Epidermal melanocyte (primary cell): ENCODE measurements around the gene SLIT3.
"Not testable (repeated sequence)": the region's sequence is repeated elsewhere in the genome, so short reads cannot be mapped to it uniquely, and the experiment has no call there.

Experiments
- DNase-seq: peaks from one replicate; pipeline ENCODE4 v3.0.0; 2011; ENCODE audit warnings: low spot score; ENCODE audit not compliant: insufficient read length

Gene SLIT3

DNA sequence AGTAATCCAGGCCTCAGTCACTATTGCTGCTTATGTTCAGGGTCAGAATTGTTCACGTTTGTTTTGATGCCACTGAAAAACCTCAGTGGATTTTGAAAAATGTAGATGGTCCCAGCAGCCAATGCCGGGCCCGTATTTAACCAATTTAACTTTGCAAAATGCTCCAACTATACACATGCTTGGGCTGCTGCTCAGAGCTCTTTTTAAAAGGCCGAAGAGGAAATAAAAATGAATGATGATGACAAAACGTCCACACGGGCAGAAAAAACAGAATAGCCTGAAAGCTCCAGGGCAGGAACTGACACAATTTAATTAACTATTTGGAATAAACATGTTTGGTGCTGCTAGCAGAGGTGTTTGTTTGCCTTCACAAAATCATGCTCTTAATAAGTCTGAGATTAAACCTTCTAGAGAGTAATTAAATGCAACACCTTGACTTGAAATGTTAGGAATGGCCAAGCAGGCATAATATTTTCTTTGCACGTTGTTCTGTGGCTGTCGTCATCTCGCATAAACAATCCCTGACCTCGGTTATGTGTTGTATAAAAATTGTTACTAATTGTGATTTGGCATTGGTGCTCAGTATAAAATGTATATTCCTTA lies 152.7 kb downstream of the SLIT3 start:
- no peak for DNase-seq

DNA sequence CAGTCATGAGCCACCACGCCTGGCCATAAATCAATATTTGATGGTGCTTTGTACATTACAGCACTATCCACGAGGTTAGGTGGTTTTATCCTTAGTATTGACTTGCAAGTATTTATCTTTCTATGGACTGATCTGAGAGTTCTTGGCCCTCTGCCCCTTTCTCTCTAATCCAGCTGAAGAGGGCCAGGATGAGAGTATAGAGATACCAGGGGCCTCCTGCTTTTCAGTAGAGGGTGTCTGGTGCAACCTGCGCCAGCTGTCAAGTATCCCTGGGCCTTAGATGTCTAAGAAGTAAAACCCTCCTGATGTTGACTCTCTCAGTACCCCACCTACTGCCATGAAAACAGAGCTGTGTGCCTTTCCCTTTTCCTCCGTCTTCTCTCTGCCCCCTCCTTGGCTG lies 153.4 kb downstream of the SLIT3 start:
- DNase-seq, result no peak

DNA sequence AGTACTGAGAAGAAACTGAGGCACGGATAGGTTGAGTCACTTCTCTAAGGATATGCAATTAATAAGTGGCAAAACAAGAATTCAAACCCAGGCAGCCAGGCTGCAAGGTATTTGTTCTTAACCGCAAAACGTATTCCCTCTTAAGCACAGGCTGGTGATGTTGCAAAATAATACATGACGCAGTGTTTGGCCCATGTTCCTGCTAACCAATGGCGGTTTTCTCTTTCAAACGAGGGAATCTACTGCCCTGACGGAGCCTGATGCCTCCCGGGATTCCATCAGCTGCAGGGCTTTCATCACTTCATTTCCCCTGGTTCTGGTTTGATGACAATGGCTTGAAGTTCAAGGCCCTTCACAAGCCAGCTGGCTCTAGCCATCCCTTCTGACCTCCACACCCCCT lies 154.8 kb downstream of the SLIT3 start:
- no peak for DNase-seq

DNA sequence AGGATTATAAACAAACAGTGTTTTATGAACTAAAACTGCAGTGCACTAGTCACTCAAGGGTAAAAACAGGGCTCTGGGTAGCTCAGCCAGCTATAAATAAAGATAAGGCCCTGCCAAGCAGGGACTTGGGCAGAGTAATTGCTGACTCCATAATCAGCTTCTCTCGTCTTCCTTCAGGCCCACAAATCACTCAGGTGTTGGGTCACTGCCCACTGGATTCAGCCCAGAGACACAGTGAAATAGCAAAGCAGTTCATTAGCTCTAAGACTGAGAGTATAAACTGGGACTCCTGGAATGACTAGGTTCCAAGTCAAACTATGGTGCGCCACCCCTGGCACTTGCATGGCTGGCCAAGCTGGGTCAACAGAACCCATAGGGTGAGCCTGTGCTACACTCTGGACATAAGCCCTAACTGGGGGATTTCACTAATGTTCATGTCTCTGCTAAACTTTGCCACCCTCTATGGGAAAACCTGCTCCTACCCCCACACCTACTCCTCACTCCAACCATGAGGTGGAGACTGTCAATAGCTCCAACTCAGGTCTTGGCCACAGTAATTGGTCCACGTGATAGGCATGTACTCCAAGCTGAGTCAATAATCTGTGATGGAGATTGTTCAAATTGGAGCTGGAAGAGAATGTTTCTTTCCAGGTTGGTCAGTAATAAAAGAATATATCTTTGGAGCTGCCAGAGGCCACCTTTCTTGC lies 158.5 kb downstream of the SLIT3 start:
- DNase-seq, result no peak

DNA sequence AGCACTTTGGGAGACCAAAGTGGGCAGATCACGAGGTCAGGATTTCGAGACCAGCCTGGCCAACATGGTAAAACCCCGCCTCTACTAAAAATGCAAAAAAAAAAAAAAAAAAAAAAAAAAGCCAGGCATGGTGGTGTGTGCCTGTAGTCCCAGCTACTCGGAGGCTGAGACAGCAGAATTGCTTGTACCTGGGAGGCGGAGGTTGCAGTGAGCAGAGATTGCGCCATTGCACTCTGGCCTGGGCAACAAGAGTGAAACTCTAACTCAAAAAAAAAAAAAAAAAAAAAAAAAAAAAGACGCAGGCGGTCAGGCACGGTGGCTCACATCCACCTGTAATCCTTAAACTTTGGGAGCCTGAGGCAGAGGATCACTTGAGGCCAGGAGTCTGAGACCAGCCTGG lies 160.7 kb downstream of the SLIT3 start:
- DNase-seq, result not testable (repeated sequence)

DNA sequence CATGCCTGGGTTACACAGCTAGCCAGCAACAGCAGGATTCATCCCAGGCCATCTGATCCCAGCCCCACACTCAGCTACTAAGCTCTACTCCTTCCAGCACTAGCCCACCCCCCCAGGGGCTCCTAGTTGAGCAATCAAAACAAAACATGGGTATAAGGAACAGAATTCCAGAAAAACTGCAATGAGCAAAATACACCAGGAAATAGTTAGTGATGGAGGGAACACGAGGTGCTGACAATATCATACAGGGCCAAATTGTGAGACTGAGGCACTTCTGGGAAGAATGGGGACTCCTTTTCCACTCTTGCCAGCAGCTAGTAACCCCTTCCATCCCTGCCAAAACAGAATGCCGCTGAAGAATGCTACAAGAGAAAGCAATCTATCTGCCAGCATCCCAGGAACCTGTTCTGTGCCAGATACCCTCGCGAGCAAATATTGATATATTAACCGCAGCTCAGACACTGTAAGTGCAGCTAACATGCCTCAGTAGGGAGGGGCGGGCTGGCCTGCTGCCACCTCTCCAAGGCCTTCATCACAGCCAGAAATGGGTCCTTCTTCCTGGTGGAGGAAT lies 161.4 kb downstream of the SLIT3 start:
- no peak for DNase-seq

DNA sequence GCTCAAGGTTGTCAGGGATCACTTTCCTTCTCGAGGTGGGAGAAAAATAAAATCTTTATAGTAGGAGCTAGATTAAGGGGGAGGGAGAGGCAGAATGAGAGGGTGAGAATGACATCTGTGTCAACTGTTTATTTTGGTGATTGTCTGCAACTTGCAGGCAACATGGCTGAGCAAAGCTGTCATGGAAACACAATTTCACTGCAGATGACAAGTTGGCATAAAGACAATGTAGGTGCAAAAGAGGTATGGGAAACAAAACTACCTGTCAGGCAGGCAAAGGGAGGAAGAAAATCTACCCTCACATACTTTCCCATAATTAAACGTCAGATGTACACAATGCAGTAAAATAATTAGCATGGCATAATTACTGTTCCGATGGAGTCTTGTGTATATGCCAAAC lies 167.4 kb downstream of the SLIT3 start:
- DNase-seq, result no peak

DNA sequence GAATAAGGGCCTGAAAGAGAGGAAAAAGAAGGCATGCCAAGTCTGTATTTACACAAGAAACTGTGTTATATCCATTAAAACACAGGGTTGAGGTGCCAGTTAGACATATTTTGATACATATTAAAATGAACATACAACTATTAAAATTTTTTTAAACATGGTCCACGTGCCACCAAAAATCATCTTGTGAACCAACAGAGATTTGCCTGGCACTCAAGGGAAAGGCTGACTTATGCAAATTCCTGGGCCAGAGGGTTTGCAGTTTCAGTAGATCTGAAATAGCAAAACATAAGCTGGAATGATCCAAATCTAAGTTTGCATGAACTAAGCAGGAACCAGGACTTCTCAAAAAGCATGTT lies 168.7 kb downstream of the SLIT3 start:
- DNase-seq, result no peak

DNA sequence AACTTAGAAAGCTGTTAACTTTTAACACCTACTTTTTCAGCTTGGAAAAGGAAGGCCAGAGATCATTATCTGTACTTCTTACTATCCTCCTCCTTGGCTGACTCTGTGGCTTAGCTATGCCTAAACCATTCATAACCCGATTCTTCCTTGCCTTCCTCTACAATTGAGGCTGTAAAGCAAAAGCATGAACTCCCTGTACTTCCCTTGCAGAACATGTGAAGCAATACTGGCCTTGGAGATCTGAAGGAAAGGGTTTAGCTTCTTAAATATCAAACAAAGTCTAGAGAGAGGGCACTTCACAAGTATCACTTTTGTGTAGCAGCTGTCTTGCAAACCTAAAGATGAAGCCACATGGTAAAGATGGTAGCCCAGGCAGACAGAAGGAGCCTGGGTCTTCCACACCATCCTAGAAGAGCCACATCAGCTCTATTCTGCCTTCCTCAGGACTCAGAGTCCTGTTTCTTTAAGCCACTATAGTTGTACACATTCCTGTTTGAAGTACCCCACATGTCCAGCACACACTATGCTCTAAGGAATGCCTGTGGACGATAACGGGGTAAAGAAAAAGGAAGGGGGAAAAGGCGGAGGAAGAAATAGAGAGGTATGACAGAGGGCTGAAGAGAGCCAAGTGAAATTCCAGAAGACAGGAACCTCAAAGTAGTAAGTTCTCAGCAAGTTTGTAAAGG lies 169.2 kb downstream of the SLIT3 start:
- DNase-seq, result no peak

DNA sequence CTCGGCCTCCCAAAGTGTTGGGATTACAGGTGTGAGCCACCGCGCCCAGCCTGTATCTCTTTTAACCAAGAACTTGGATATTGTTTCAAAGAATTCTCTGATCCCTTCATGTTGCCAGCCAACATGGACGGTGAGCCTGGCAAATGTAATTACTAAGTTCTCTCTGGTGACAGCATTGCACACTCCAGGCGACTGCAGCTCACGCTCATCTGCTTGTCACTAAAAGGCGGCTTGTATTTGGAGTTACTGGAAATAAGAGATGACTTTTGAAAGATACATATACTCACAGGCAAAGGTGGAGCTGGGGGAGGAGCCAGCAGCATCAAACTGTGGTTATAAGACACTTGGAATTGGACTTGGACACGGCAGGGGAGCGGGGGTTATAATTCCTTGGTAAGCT lies 172.3 kb downstream of the SLIT3 start:
- no peak for DNase-seq

DNA sequence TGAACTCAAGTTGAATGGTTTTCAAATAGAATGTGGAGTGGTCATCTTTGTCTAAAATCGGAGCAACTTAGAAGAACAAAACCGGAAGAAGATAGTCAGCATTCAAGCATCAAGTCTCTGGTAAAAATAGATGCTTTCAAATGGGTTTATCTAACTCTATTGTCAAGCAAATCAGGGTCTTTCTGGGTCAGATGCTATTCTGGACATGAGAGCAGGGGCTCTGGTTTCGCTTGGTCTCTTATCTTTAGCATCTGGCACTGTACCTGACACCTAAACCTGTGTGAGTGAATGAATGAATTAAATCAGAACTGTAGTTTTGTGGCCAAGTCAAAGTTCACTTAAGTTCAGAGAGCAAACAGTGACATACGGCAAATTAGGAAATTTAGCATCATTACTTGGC lies 173.5 kb downstream of the SLIT3 start:
- DNase-seq, result no peak

DNA sequence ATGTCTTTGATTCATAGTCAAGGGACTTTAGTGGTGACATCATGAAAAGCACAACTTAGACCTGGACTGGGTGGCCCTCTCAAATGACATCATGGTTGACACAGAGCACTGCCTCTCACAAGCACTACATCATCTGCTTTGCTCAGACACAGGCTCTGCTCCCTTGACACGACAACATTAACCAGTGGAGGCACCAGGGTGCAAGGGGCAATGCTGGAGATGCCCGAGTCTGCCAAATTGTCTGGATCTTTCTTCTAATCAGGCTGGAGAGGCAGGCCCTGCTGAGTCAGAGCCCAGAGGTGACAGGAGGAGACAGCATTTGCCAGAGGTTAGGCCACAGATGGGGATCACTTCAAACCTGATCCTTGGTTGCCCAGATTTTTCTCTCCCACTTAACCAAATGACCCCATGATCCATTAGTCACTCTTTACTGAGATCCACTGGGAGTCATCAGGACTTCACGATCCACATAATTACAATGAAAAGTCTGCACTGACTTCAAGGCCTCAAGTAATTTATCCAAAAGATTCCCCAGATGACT lies 174.4 kb downstream of the SLIT3 start:
- DNase-seq, result no peak

DNA sequence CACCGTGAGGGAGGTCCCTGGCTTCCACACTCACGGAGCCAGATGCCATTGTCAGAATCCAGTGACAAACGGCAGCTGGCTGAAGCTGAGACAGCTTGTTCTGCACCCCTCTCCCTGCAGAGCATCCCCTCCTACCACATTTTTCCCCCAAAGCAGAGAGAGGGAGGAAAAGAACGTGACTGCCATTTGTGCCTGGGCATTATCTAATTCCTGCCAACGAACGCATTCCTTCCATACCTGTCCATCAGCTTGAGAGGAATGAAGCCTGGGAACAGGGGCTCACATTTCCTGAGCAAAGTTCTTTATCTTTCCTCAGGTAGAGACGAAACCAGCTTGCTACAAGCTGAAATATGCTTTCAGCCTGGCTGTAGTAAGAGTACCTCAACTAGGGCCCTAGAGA lies 175.4 kb downstream of the SLIT3 start:
- DNase-seq, result no peak

DNA sequence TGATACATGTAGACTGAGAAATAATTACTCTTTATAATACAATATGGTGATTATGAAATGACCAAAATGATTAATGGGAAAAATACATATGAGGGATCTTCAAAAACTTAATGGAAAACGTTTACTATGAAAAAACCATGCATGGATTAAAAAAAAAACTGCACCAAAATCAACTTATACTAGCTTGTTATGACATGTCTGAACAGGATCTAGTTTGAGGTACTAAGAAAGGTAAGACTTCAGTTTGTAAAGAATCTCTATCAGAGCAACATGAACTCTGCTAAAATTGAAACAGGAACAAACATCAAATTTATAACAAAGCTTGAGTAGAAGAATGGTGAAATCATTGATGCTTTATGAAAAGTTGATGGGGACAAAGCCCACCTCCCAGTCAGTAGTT lies 178.0 kb downstream of the SLIT3 start:
- DNase-seq, result no peak

DNA sequence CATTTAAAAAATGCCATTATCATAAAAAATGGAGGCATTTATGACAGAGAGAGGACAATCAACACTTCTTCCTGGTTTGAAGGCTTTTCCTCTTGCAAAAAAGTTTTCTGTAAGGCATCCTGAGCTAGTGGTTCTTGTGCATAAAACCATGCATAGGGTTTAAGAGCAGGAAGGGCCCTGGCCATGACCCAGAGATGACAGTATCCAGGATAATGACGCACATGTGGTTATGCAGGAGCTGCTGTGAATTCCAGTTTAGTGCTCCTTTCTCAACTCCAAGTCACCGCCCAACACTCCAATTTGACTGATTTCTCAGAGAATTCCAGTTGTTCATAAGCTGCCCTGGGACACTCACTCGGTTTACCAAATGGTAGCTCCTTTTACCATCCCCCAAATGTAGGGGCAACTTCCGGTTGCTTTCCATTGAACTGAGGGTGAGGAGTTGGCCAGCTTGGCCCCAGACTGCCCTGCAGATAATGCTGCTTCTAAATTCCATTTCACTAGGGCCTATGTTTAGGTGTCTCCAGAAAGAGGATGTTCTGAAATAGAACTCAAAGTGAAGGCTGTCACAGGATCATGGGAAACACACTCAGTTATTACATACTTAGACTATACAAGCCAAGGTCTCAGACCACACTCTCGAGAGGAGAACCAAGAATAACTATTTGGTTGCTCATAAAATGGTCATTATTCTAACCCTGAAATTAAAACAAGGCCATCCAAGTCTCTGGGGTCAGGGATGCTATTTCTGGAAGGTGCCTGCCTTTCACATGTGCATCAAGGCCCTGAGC lies 179.1 kb downstream of the SLIT3 start:
- DNase-seq, result no peak

DNA sequence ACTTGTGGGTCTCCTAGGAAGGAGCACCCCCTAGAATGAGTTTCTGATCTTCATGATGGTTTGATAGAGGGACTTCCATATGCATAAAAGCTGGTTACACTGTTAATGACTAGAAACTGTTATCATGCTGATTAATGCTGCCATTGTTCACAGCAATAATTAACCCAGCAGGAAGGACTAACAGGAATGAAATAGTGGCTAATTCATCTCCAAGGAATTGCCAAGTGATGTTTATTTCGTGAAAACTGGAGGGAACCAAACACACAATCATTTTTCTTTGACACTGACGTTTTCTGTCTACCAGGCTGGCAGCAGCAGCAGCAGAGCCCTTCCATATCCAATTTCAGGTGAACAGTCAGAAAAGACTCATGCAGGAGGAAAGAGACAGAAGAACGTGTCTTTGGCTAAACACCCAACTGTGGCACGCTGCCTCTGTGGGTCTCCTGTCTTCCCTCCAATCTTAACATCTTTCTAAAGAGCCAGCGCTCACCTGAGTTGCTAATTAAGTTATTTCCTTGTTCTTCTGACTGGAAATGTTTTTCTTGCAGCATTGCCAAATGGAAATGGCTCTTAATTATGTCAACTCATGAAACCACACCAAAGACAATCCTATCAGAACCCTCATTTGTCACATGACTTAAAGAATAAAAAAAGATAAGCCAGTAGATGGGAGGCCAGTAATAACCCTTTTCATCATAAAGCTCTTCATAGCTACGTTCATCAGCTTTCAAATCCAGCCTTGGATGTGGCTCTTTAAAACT lies 181.5 kb downstream of the SLIT3 start:
- DNase-seq, result no peak

DNA sequence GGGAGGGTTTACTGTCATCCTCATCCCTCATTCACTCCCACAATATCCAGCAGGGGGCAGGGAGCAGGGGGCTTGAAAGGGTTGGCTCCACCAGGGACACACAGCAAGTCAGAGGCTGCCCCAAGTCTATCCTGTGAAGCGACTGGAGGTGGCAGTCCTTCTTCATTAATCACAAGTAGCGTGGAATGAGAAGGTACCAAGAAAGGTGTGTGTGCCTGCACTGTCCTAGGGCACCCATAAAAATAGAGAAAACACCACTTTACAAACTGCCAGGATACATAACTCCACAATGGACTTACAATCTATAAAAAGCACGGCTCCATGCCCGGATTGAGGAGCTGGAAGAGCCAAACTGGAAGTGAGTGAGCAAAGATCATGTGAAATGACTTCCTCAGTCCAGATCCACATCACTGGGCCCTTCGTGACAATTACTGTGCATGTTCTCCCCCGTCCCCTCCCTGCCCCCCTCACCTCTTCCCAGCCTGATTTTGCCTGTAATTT lies 183.9 kb downstream of the SLIT3 start:
- no peak for DNase-seq

DNA sequence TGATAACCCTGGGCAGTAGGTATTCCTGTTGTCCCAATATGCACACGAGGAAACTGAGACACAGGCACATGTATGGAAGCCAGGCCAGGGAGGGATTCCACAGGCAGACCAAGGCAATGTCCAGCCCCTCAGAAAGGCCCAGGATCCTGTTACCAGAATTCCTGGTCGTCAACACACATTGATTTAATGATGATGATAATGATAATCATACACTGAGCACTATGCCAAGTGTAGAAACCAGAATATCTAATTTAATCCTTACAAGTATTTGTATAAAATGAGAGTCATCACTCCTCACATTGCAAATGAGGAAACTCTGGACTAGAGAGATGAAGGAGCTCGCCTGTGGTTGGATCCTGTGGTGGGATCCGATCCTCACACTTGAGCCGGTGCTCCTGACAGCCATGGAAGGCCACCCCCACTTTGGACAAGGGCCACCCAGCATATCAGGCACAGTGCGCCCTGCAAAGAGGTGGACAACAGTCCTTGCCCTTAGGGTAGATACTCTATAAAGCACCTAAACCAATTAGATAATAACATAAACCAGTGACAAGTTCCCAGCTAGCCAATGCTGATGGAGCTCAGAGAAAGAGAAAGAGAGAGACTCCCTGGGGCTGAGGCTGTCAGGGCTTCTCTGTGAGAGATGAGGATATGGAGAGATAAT lies 185.3 kb downstream of the SLIT3 start:
- DNase-seq, result no peak

DNA sequence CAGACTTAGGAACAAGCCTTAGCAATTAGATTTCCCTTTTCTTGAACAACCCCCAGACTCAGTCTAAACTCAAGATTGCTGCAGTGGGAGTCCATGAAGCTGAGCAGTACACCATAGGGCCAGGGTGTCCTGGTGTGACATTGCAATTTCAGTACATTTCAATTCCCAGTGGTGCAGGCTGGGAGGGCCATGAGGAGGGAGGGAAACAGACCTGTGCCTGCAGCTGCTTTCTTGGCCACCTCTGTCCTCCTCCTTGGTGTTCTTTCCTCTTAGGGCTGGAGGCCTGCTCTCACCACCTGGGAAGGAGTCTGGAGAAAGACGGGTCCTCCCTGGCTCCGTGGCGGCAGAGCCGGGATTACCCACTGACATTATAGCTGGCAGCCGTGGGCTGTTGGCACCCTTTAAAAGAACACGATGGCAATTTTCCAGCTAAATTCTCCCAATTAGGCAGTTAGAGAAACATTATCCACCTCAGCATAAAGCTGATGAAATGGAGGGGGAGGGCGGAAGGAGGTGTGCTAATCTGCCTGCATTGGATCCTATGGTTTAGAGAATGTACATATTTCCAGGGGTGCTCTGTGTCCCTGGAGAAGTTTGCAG lies 186.4 kb downstream of the SLIT3 start:
- DNase-seq, result no peak

DNA sequence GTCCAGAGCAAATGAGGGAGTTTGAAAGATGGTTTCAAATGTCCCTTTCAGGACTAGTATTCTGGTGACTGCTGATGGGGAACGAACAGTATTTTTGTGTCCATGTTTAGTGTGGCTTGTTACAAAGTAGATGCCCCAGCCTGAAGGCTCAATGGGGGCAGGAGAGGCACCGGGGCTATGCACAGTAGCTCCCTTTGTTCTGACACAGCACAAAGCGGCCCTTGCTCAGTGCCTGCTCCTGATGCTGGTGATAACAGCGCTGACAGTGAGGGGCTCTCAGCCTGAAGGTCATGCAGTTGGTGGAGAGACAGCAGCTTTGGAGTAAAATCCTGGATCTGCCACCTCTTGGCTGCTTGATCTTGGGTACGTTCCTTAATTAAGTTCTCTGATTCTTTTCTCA lies 188.9 kb downstream of the SLIT3 start:
- no peak for DNase-seq
